Activated naive CD8-positive, alpha-beta T cell treated with anti-CD3 and anti-CD28 coated beads, Interleukin-2, amount 50 U/mL, for 24 hours (primary cell): Measurements from ENCODE around the gene EPC2.
"Not testable (repeated sequence)": the region's sequence is repeated elsewhere in the genome, so short reads cannot be mapped to it uniquely, and the experiment has no call there.

Source experiments
- ATAC-seq: fragments of 150-1000 bp; cut with Tn5 transposase; one replicate; pipeline ENCODE4 v1.10.0; 2021
- DNase-seq: peaks from one replicate; pipeline ENCODE4 v3.0.0; 2021
- H3K27ac Mint-ChIP-seq: one replicate; pipeline ENCODE4 v1.8.0; 2021; ENCODE audit warnings: mild to moderate bottlenecking, mixed read lengths
- H3K27me3 Mint-ChIP-seq: one replicate; pipeline ENCODE4 v1.8.0; 2021; ENCODE audit warnings: mixed read lengths
- H3K36me3 Mint-ChIP-seq: one replicate; pipeline ENCODE4 v1.8.0; 2021; ENCODE audit warnings: low read depth, mixed read lengths
- H3K4me1 Mint-ChIP-seq: one replicate; pipeline ENCODE4 v1.8.0; 2021; ENCODE audit warnings: mixed read lengths
- H3K4me3 Mint-ChIP-seq: one replicate; pipeline ENCODE4 v1.8.0; 2021; ENCODE audit warnings: mild to moderate bottlenecking, moderate library complexity, mixed read lengths
- H3K9me3 Mint-ChIP-seq: one replicate; pipeline ENCODE4 v1.8.0; 2021; ENCODE audit warnings: mixed read lengths

The EPC2 gene

GRCh38 chr2:148619560-148620195 is 24.9 kb upstream of the EPC2 start:
- Mint-ChIP-seq H3K4me3 (no peak overlapping the region), H3K36me3 (no peaks in the 10 kb centered on the region), H3K9me3 (peaks cover 4% of the 10 kb centered on the region), H3K27me3 (no peaks in the 10 kb centered on the region), H3K4me1 (peaks cover 12% of the 10 kb centered on the region), H3K27ac (no peak overlapping the region)
- no peak for ATAC-seq
- no peak for DNase-seq

GRCh38 chr2:148622366-148622765 is 22.2 kb upstream of the EPC2 start:
- H3K4me1 Mint-ChIP-seq = peaks cover 8% of the 10 kb centered on the region
- H3K27ac Mint-ChIP-seq = no peak overlapping the region
- no peaks in the 10 kb centered on the region for H3K27me3 Mint-ChIP-seq
- H3K9me3 Mint-ChIP-seq = peaks cover 4% of the 10 kb centered on the region
- DNase-seq = no peak
- H3K4me3 Mint-ChIP-seq = no peak overlapping the region
- H3K36me3 Mint-ChIP-seq = no peaks in the 10 kb centered on the region
- no peak for ATAC-seq

DNA sequence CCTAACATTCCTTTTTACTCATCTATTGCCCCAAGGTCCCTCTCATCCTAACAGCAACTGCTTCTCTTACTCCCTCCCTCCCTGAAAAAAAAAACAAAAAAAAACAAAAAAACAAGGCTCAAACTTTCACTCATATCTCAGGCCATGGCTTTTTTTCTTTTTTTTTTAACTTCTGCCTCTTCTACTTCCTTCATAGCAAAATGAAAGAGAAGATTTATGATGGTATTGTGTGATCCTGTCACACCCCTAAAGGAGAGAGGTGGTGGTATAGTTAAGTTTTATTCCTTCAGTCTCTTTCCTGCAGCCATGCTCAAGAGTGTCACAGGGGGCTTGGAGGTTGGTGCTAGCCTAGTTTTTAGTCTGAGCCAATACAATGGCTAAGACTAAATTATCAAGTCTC is 21.5 kb upstream of the EPC2 start:
- H3K4me3 Mint-ChIP-seq = no peak overlapping the region
- peaks cover 4% of the 10 kb centered on the region for H3K9me3 Mint-ChIP-seq
- H3K36me3 Mint-ChIP-seq = no peaks in the 10 kb centered on the region
- no peak for ATAC-seq
- peaks cover 8% of the 10 kb centered on the region for H3K4me1 Mint-ChIP-seq
- H3K27ac Mint-ChIP-seq = no peak overlapping the region
- H3K27me3 Mint-ChIP-seq = no peaks in the 10 kb centered on the region
- DNase-seq = no peak

- Mint-ChIP-seq H3K4me1 (peaks cover 2% of the 10 kb centered on the region), H3K27me3 (no peaks in the 10 kb centered on the region), H3K9me3 (no peaks in the 10 kb centered on the region), H3K4me3 (no peak overlapping the region), H3K27ac (no peak overlapping the region), H3K36me3 (no peaks in the 10 kb centered on the region)
- DNase-seq (no peak), ATAC-seq (no peak)
Observed at GRCh38 chr2:148627224-148627623, 17.3 kb upstream of the EPC2 start.

DNA sequence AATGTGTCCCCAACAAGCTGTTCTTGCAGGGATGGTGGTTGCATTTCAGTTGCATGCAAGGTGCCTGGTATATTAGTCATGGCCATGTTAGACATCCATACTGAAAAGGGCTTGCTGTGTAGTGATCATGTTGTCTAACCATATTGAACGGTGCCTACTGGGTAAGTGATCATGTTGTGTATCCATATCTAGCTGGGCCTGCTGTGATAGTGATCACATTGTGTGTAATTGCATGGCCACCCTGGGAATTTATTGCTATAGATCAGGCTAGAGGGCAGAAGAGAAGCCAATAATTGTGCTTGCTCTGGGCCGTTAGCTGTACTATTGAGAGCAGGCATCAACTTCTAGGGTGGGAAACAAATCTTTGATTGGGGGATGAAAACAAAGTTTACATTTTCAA is 9.8 kb upstream of the EPC2 start:
- H3K4me3 Mint-ChIP-seq = no peak overlapping the region
- H3K36me3 Mint-ChIP-seq = no peaks in the 10 kb centered on the region
- no peak overlapping the region for H3K27ac Mint-ChIP-seq
- no peaks in the 10 kb centered on the region for H3K27me3 Mint-ChIP-seq
- no peaks in the 10 kb centered on the region for H3K9me3 Mint-ChIP-seq
- H3K4me1 Mint-ChIP-seq = peaks cover 2% of the 10 kb centered on the region
- ATAC-seq (no peak), DNase-seq (no peak)

DNA sequence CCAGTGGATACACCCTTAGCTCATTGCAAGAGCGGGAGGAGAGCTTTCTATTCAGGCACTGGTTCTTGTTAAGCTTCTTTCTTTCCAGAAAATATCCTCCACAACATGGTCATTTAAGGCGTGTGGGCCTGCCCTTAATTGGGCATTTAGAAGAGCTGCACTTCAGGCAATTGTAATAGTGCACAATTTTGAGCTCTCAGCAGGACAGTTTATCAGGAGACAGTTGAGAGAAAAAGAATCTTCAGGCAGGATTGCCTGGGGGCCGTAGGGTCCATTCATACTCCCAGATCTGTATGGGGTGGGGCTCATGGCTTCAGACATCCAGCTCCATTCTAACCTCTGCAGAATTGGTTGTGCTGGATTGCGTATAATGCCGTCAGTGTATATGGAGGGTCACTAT is 6.0 kb upstream of the EPC2 start:
- Mint-ChIP-seq H3K27ac (no peak overlapping the region), H3K4me3 (no peak overlapping the region), H3K4me1 (peaks cover 11% of the 10 kb centered on the region), H3K9me3 (no peaks in the 10 kb centered on the region), H3K27me3 (peaks cover 7% of the 10 kb centered on the region), H3K36me3 (no peaks in the 10 kb centered on the region)
- ATAC-seq (no peak), DNase-seq (no peak)

DNA sequence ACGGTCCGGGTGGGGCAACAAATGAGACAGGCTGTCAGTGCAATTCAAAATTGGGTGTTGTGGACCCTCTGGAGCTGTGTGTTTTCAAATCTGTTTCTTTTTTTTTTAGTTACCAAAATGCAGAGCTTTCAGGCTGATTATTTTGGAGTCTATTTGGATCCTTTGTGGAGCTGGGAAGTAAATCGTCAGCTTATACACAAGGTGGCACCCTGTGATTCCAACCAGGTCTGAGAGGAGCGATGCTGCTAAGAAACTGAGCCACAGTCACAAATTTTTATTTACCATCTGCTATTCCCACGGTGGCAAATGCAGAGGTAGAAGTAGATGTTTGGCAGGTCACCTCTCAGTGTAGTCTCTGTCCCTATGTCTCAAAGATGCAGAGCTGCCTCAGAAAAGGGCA is 3.8 kb upstream of the EPC2 start:
- Mint-ChIP-seq H3K27ac (no peak overlapping the region), H3K9me3 (no peaks in the 10 kb centered on the region), H3K4me3 (no peak overlapping the region), H3K36me3 (no peaks in the 10 kb centered on the region), H3K4me1 (peaks cover 16% of the 10 kb centered on the region), H3K27me3 (peaks cover 7% of the 10 kb centered on the region)
- DNase-seq (no peak), ATAC-seq (no peak)

DNA sequence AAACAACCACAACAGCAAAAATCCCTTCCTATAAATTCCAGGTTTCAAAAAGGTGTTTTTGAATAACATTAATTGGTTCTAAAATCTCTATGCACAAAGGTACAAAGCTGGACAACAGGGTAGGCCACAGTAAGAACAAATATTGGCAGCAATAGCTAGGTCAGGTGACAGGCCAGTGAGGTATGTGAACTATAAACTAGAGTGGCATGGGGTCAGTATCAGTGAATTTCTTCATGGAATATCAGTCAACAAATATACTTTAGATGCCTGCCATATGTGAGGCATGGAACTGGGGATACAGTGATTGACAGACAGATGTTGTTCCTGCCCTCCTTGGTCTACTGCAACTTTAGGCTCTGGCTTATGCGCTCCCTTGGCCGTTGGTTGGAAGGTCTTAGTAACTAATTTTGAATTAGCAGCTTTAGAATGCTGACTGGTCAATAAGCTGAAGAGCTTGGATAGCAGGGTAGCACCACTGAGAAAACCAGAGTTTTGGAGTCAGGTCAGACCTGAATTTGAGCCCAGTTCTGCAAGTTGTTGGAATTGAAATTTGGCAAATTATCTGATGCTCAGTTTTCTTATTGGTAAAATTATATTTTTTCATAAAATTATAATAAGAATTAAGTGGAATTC is 2.3 kb upstream of the EPC2 start:
- no peak for ATAC-seq
- no peak overlapping the region for H3K4me3 Mint-ChIP-seq
- H3K4me1 Mint-ChIP-seq = peaks cover 28% of the 10 kb centered on the region
- peaks cover 4% of the 10 kb centered on the region for H3K36me3 Mint-ChIP-seq
- no peak overlapping the region for H3K27ac Mint-ChIP-seq
- DNase-seq = no peak
- no peaks in the 10 kb centered on the region for H3K9me3 Mint-ChIP-seq
- peaks cover 7% of the 10 kb centered on the region for H3K27me3 Mint-ChIP-seq

GRCh38 chr2:148642891-148643416 is 1.6 kb upstream of the EPC2 start:
- no peaks in the 10 kb centered on the region for H3K9me3 Mint-ChIP-seq
- H3K4me3 Mint-ChIP-seq = peak overlapping the region; percentile 85
- H3K4me1 Mint-ChIP-seq = peaks cover 32% of the 10 kb centered on the region
- no peak for DNase-seq
- H3K27me3 Mint-ChIP-seq = peaks cover 7% of the 10 kb centered on the region
- no peak for ATAC-seq
- peaks cover 5% of the 10 kb centered on the region for H3K36me3 Mint-ChIP-seq
- peak overlapping the region; percentile 77 for H3K27ac Mint-ChIP-seq

- no peak for DNase-seq
- H3K9me3 Mint-ChIP-seq = no peaks in the 10 kb centered on the region
- H3K4me1 Mint-ChIP-seq = peaks cover 35% of the 10 kb centered on the region
- peak overlapping the region; percentile 85 for H3K4me3 Mint-ChIP-seq
- peak overlapping the region; percentile 77 for H3K27ac Mint-ChIP-seq
- H3K27me3 Mint-ChIP-seq = peaks cover 7% of the 10 kb centered on the region
- peaks cover 7% of the 10 kb centered on the region for H3K36me3 Mint-ChIP-seq
- peak; percentile 27 for ATAC-seq
Observed at GRCh38 chr2:148643421-148643820, 1.1 kb upstream of the EPC2 start.

DNA sequence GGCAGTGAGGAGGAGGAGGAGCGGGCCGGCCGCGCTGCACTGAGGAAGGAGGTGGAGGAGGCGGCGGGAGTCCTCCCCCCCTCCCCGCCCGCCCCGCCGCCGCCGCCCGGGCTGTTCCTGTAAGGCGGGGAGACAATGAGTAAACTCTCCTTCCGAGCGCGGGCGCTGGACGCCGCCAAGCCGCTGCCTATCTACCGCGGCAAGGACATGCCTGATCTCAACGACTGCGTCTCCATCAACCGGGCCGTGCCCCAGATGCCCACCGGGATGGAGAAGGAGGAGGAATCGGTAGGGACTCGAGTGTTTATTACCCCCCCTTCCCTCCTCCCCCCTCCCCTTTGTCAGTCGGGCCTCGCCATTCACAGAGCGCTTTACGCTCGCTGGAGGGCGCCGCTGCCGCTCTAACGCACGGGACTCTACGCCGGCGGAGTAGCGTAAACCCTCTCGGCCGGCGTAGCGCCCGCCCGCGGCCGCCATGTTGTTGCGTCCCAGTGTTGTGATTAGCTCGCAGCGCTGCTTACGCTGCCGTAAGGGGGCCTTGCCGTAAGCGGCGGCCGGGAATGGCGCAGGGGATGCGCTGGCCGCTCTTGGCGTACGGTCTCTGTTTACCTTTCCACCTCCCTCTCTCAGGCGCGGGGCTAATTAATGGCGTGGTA is 460 bp downstream of the EPC2 start:
- Mint-ChIP-seq H3K4me1 (peaks cover 46% of the 10 kb centered on the region), H3K36me3 (peaks cover 8% of the 10 kb centered on the region), H3K9me3 (no peaks in the 10 kb centered on the region), H3K27ac (peak overlapping the region; percentile 94), H3K4me3 (peak overlapping the region; percentile 91), H3K27me3 (peaks cover 7% of the 10 kb centered on the region)
- ATAC-seq (peak; percentile 65), DNase-seq (peak; percentile 95)

- Mint-ChIP-seq H3K4me3 (peak overlapping the region; percentile 91), H3K4me1 (peaks cover 53% of the 10 kb centered on the region), H3K9me3 (no peaks in the 10 kb centered on the region), H3K36me3 (peaks cover 8% of the 10 kb centered on the region), H3K27ac (peak overlapping the region; percentile 94), H3K27me3 (peaks cover 7% of the 10 kb centered on the region)
- ATAC-seq (peak; percentile 53), DNase-seq (peak; percentile 36)
Observed at GRCh38 chr2:148645539-148646230, 1.1 kb downstream of the EPC2 start.

GRCh38 chr2:148646231-148646559 is 1.6 kb downstream of the EPC2 start:
- peaks cover 58% of the 10 kb centered on the region for H3K4me1 Mint-ChIP-seq
- H3K9me3 Mint-ChIP-seq = no peaks in the 10 kb centered on the region
- H3K27ac Mint-ChIP-seq = peak overlapping the region; percentile 90
- DNase-seq (no peak), ATAC-seq (no peak)
- peak overlapping the region; percentile 91 for H3K4me3 Mint-ChIP-seq
- H3K36me3 Mint-ChIP-seq = peaks cover 8% of the 10 kb centered on the region
- peaks cover 4% of the 10 kb centered on the region for H3K27me3 Mint-ChIP-seq

DNA sequence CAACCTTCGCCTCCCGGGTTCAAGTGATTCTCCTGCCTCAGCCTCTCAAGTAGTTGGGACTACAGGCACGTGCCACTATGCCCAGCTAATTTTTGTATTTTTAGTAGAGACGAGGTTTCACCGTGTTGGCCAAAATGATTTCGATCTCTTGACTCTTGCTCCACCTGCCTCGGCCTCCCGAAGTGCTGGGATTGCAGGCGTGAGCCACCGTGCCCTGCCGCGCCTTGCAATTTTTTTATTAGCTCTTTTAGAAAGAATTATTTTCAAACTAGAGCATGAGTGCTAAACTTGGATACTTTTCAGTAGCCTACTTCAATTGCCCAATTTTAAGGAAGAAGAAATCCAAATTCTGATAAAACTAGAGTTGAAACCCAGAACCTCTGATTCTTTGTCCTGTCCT is 3.2 kb downstream of the EPC2 start:
- ATAC-seq, H3K36me3 Mint-ChIP-seq, H3K4me3 Mint-ChIP-seq, DNase-seq, H3K27me3 Mint-ChIP-seq, H3K9me3 Mint-ChIP-seq, H3K27ac Mint-ChIP-seq: not testable (repeated sequence)
- peaks cover 71% of the 10 kb centered on the region for H3K4me1 Mint-ChIP-seq

DNA sequence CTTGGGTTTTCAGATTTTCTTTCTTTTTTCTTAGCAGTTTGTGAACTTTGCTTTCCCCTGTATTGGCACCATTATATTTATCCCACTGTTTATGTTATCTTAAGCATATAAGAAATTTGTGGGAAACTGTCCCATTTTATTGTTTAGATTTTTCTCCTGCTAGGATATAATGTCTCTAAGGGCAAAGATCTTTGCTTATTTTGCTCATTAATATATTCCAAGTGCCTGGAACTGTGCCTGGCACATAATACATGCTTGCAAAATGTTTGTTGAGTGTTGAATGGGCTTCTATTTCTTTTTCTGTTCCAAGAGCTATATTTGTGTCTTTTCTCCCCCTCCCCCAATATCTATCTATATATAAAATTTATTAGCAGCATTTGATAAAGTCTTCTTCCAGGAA is 5.4 kb downstream of the EPC2 start:
- H3K4me3 Mint-ChIP-seq = no peak overlapping the region
- H3K9me3 Mint-ChIP-seq = no peaks in the 10 kb centered on the region
- no peak overlapping the region for H3K27ac Mint-ChIP-seq
- ATAC-seq = no peak
- no peaks in the 10 kb centered on the region for H3K27me3 Mint-ChIP-seq
- peaks cover 78% of the 10 kb centered on the region for H3K4me1 Mint-ChIP-seq
- DNase-seq = no peak
- peaks cover 8% of the 10 kb centered on the region for H3K36me3 Mint-ChIP-seq
